GM18502 (cell line): Measurements from ENCODE around the gene DENND2C.
"Not testable (repeated sequence)": the region's sequence is repeated elsewhere in the genome, so short reads cannot be mapped to it uniquely, and the experiment has no call there.

Source experiments
- ATAC-seq: cut with Tn5 transposase; IDR thresholded peaks from one replicate; pipeline ENCODE4 v1.9.1; 2021; ENCODE audit warnings: mild to moderate bottlenecking; ENCODE audit not compliant: unreplicated experiment, poor library complexity

DENND2C gene

GRCh38 chr1:114609826-114610225 lies 60.0 kb downstream of the DENND2C start:
- no peak for ATAC-seq

DNA sequence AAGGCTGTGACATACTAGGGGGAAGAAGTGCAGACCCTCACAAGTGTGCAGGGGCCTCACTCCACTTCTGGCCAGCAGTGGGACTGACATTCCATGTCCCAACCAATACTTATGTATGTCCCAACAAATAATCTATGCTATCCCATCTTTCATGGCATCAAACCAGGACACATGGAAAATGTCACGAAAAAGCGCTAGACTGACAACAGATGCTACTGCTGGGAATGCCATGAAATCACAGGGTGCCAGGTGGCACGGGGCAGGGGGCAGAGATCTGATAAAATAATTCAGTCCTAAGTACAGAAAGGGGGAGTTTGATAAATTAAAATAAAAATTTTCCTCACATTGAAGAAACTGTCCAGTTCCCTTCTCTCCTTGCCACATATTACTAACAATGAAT lies 60.8 kb downstream of the DENND2C start:
- no peak for ATAC-seq

- no peak for ATAC-seq
Observed at GRCh38 chr1:114607223-114607622, 62.6 kb downstream of the DENND2C start.

DNA sequence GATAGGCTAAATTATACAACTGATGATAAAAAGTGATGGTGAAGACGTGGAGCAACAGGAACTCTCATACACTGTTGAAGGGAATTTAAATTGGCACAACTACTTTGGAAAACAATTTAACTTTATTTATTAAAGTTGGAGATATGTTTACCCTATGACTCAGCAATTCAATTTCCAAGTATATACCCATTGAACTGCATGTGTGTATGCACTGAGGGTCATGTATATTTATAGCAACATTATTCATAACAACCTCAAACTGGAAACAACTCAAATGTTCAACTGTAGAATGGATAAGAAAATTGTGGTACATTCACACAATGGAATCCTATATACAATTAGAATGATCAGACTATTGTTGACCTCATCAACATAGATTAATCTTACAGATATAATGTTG lies 71.9 kb downstream of the DENND2C start:
- no peak for ATAC-seq

GRCh38 chr1:114595602-114596001 lies 74.2 kb downstream of the DENND2C start:
- ATAC-seq = no peak

GRCh38 chr1:114594046-114594445 lies 75.8 kb downstream of the DENND2C start:
- no peak for ATAC-seq

GRCh38 chr1:114589122-114589521 lies 80.7 kb downstream of the DENND2C start:
- no peak for ATAC-seq

DNA sequence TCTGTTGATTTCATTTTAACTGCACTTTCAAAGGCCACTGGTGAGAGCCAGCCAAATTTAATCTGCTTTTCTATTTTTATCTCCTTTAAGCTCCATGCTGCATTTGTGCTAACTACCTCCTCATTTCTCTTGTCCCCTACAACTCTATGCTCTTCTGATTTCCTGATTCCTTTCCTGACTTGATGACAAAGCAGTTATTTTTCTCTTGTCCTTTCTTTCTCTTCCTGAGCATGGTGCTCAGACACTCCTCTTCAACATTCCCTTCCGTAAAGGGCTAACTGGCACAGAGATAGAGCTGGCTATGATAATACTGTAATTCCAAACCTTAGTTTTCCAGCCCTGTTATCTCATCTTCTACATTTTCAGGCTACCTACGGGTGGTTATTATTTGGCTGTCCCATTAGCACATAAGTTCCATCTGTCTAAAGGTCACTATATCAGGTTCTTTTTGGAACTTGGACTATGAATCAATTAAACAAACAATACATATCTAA lies 81.6 kb downstream of the DENND2C start:
- no peak for ATAC-seq

DNA sequence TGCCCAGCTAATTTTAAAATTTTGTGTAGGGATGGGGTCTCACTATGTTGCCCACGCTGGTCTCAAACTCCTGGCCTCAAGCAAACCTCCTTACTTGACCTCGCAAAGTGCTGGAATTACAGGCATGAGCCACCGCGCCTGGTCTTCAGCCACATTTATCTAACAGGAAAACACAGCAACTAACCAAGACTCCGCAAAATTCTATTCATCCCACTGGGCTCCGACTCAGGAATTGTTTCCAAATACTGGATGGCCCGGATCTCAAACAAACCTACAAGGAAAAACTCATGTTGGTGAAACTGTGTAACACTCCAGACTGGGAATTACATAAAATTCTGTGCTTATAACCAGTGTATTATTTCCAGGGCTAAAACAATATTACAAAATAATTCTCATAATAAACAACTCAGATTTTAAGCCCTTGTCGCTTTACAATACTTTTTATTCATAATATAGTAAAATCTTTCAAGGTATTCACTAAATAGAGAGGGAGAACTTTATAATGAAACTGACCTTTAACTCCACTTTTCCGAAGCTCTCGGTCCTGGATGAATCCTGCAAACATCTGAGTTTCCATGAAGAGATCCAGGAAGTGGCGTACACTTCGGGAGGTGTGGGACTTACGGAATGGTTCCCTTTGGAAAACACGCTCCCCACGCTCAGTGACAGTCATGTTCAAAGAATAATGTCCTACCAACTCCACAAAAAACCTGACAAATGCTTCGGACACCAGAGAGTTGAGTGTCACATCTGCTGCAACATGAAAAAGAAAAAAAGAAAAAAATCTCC lies 82.5 kb downstream of the DENND2C start:
- no peak for ATAC-seq

GRCh38 chr1:114586513-114587047 lies 83.3 kb downstream of the DENND2C start:
- no peak for ATAC-seq

DNA sequence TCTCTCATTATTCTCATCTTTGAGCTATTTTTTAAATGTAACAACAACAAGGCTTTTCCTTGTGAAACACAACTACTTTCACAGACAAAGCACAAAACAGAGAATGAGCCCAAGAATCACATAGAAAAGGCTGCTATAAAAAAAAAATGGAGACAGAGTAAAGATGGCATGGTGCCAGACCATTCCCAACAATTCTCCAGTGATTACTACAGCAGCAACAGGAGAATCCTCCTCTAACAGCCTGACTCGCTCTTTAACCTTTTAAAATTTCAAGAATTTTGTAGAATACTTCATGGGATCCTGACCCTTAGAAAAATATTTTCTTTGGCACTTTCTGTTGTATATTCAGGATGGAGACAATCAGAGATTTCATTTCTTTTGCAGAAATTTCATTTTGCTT lies 84.6 kb downstream of the DENND2C start:
- no peak for ATAC-seq

DNA sequence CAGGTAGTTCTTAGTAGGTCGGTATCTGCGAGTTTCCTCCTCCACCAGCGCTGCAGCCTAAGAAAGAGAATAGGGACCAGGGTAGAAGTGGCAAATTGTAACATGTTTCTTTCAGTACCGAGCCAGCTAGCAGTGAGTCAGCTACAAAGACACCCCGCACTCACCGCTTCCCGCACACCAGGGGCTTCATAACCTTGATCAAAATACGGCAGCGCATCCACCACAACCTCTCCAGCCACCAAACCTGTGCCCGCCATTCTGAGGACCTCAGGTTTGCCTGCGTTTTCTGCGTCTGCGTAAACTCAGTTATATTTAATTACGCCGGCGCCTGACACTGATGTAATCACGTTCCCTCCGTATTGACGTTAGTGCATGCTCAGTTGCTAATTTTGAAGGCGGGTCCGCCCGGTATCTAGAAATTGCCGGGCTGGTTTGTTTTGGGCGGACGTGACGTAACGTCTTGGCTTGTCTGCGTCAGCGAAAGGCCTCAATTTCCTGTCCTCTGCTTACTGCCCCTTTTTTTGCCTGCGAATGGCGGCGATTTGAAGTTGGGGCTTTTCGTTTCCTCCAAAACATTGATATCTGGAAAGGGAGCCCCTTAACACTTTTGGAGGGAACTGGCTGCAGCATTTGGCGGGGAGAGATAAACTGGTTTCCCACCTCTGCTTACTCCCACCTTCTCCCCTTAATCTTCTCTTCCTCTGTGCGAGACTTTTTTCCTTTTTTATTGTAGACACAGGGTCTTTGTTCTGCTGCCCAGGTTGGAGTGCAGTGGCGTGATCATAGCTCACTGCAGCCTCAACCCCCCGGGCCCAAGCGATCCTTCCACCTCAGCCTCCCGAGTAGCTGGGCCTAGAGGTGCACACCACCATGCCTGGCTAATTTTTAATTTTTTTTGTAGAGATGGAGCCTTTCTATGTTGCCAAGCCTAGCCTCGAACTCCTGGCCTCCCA lies 88.2 kb downstream of the DENND2C start, which contains the start of gene BCAS2:
BCAS2 (minus strand) TSS at position 281 of the 953 bp plus-strand sequence; CDS start at position 257, 24 bp downstream.
- peak; percentile 99 for ATAC-seq

DNA sequence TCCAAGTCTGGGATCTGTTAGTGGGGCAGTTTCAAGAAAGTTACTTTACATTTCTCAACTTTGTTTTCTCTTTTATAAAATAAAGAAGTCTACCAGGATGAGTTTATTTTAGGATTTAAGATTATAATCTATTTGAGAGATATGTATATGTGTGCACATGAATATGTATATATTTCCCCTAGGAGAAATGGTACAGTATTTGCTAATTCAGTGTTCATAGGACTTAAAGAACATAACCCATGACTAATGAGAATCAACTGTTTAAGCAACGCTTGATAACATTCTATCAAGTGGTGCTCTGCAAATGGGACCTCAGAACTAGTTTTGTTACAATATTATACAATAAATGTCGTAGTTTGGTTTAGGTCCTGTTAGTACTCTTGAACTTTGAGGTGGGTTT lies 95.5 kb downstream of the DENND2C start:
- no peak for ATAC-seq

GRCh38 chr1:114564141-114564540 lies 105.7 kb downstream of the DENND2C start:
- no peak for ATAC-seq

DNA sequence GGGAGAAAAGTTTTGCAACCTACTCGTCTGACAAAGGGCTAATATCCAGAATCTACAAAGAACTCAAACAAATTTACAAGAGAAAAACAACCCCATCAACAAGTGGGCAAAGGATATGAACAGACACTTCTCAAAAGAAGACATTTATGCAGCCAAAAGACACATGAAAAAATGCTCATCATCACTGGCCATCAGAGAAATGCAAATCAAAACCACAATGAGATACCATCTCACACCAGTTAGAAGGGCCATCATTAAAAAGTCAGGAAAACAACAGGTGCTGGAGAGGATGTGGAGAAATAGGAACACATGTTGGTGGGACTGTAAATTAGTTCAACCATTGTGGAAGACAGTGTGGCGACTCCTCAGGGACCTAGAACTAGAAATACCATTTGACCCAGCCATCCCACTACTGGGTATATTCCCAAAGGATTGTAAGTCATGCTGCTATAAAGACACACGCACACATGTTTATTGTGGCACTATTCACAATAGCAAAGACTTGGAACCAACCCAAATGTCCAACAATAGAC lies 106.8 kb downstream of the DENND2C start:
- not testable (repeated sequence) for ATAC-seq

DNA sequence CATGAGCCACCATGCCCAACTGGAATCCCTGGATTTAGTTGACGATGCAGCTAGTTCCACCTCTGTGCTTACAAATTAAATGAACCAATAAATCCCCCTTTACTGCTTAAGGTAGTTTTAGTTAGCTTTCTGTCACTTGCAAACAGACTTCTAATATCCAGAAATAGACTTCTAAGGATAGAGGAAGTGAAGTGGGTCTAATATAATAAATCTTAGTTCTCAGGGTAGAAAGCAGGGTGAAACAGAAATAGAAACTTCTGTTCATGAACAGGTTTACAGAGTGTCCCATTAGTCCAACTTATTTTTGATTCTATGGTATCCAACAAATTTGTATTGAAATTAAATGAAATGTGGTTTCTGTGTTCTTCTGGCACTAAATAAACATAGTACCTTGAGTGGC lies 108.5 kb downstream of the DENND2C start:
- ATAC-seq = peak; percentile 51

GRCh38 chr1:114559356-114559755 lies 110.5 kb downstream of the DENND2C start:
- peak; percentile 69 for ATAC-seq

DNA sequence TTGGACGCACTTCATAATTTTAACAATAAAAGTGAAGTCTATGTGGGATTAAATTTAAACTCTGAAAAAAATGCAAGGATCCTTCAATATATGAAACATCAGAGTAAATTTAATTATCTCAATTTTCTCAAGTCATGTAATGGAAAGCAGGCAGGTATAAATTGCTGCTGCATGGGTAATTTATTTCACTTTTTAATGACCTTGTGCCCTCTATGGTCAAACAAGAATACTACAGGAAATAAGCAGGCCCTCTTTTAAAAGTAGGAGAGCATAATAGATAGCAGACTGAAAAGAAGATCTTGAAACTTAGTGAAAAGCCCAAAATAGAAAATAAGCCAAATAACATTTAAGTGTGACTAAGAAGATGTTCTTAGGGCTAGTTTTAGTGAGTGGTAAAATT lies 111.3 kb downstream of the DENND2C start:
- no peak for ATAC-seq

- no peak for ATAC-seq
Observed at GRCh38 chr1:114554577-114554976, 115.3 kb downstream of the DENND2C start.

GRCh38 chr1:114552106-114552639 lies 117.7 kb downstream of the DENND2C start:
- ATAC-seq = no peak
